GM23338 (cell line): ENCODE results near the gene CIAPIN1. TPM values are rescaled to one million over a fixed set of nuclear protein-coding genes. Genes with fewer than 3 reads are reported as not detected.

Source experiments
- ATAC-seq: fragments of 200-7000 bp; cut with Tn5 transposase; 3 replicates; pipeline ENCODE4 v1.9.1; 2020
- DNase-seq: peaks from one replicate; pipeline ENCODE4 v3.0.0-alpha.2; 2015; ENCODE audit warnings: low spot score
- H2AFZ ChIP-seq: fragments of 200-600 bp; sonication (generic); 2 replicates; pipeline ENCODE4 v1.8.0; 2016; ENCODE audit warnings: antibody characterized with exemption, mild to moderate bottlenecking, moderate library complexity
- H3F3A ChIP-seq: fragments of 200-600 bp; sonication (generic); replicated peaks from 2 replicates; pipeline ENCODE4 v1.8.0; 2017; ENCODE audit warnings: antibody characterized with exemption, mixed run types, low read depth
- H3K27ac ChIP-seq: fragments of 200-600 bp; sonication (generic); 2 replicates; pipeline ENCODE4 v1.6.1; 2016; ENCODE audit warnings: low read depth
- H3K27me3 ChIP-seq: fragments of 200-600 bp; sonication (generic); 2 replicates; pipeline ENCODE4 v1.8.0; 2016; ENCODE audit warnings: mild to moderate bottlenecking, mixed run types, moderate library complexity; ENCODE audit not compliant: insufficient read depth
- H3K36me3 ChIP-seq: fragments of 200-600 bp; sonication (generic); 2 replicates; pipeline ENCODE4 v1.8.0; 2016; ENCODE audit warnings: mild to moderate bottlenecking; ENCODE audit not compliant: insufficient read depth
- H3K4me1 ChIP-seq: fragments of 200-600 bp; sonication (generic); 2 replicates; pipeline ENCODE4 v1.8.0; 2016; ENCODE audit warnings: mild to moderate bottlenecking, moderate library complexity; ENCODE audit not compliant: insufficient read depth
- H3K4me2 ChIP-seq: fragments of 200-600 bp; sonication (generic); 2 replicates; pipeline ENCODE4 v1.7.1; 2017; ENCODE audit warnings: mixed run types
- H3K4me3 ChIP-seq: fragments of 200-600 bp; sonication (generic); 2 replicates; pipeline ENCODE4 v1.6.1; 2016; ENCODE audit warnings: mixed run types
- H3K79me2 ChIP-seq: fragments of 200-600 bp; sonication (generic); replicated peaks from 2 replicates; pipeline ENCODE4 v1.8.0; 2017; ENCODE audit warnings: mild to moderate bottlenecking; ENCODE audit not compliant: insufficient read depth
- H3K9me2 ChIP-seq: fragments of 200-600 bp; sonication (generic); 2 replicates; pipeline ENCODE4 v1.8.0; 2017; ENCODE audit not compliant: insufficient read depth
- H4K20me1 ChIP-seq: fragments of 200-600 bp; sonication (generic); replicated peaks from 2 replicates; pipeline ENCODE4 v1.8.0; 2017; ENCODE audit warnings: mild to moderate bottlenecking; ENCODE audit not compliant: insufficient read depth
- H3K27ac Mint-ChIP-seq: 2 replicates; pipeline ENCODE4 v1.8.0; 2020; ENCODE audit warnings: inconsistent platforms, mild to moderate bottlenecking, moderate library complexity, mixed read lengths
- H3K27me3 Mint-ChIP-seq: 3 replicates; pipeline ENCODE4 v1.8.0; 2022; ENCODE audit warnings: low read depth, mild to moderate bottlenecking, moderate library complexity, mixed read lengths, inconsistent platforms; ENCODE audit not compliant: insufficient read depth, poor library complexity
- H3K36me3 Mint-ChIP-seq: 3 replicates; pipeline ENCODE4 v1.8.0; 2021; ENCODE audit warnings: low read depth, mild to moderate bottlenecking, inconsistent platforms, moderate library complexity, mixed read lengths
- H3K4me1 Mint-ChIP-seq: 3 replicates; pipeline ENCODE4 v1.8.0; 2020; ENCODE audit warnings: mild to moderate bottlenecking, inconsistent platforms, mixed read lengths
- H3K4me3 Mint-ChIP-seq: 3 replicates; pipeline ENCODE4 v1.8.0; 2021; ENCODE audit warnings: moderate library complexity, mild to moderate bottlenecking, inconsistent platforms, mixed read lengths
- H3K9me3 Mint-ChIP-seq: 3 replicates; pipeline ENCODE4 v1.8.0; 2020; ENCODE audit warnings: moderate library complexity, mild to moderate bottlenecking, inconsistent platforms, mixed read lengths
- CREB1 ChIP-seq: fragments of 250-450 bp; sonication (Bioruptor Pico); IDR thresholded peaks from 2 replicates; pipeline ENCODE4 v1.5.0; 2020; ENCODE audit warnings: low read depth, mild to moderate bottlenecking, moderate library complexity
- EZH2 ChIP-seq: fragments of 200-600 bp; sonication (generic); IDR thresholded peaks from one replicate; pipeline ENCODE4 v1.8.0; 2017; ENCODE audit warnings: antibody characterized with exemption, mild to moderate bottlenecking, low read depth; ENCODE audit not compliant: unreplicated experiment
- EZH2phosphoT487 ChIP-seq: fragments of 200-600 bp; sonication (generic); IDR thresholded peaks from one replicate; pipeline ENCODE4 v1.8.1; 2018; ENCODE audit warnings: antibody characterized with exemption; ENCODE audit not compliant: unreplicated experiment
- JUNB ChIP-seq: IDR thresholded peaks from one replicate; pipeline ENCODE4 v1.6.1; 2016; ENCODE audit warnings: antibody characterized with exemption; ENCODE audit not compliant: unreplicated experiment
- NANOG ChIP-seq: IDR thresholded peaks from 2 replicates; pipeline ENCODE4 v1.6.1; 2016; ENCODE audit warnings: antibody characterized with exemption, borderline replicate concordance
- POLR2AphosphoS5 ChIP-seq: IDR thresholded peaks from 2 replicates; pipeline ENCODE4 v1.6.1; 2016; ENCODE audit warnings: antibody characterized with exemption, low read depth
- STAT1 ChIP-seq: IDR thresholded peaks from one replicate; pipeline ENCODE4 v1.6.1; 2016; ENCODE audit warnings: antibody characterized with exemption; ENCODE audit not compliant: unreplicated experiment
- ZNF114 ChIP-seq: fragments of 250-450 bp; sonication (Bioruptor Pico); IDR thresholded peaks from 2 replicates; pipeline ENCODE4 v1.5.0; 2020; ENCODE audit warnings: mild to moderate bottlenecking, moderate library complexity
- ZNF331 ChIP-seq: fragments of 250-450 bp; sonication (Bioruptor Pico); IDR thresholded peaks from 2 replicates; pipeline ENCODE4 v1.5.0; 2020; ENCODE audit warnings: low read depth, mild to moderate bottlenecking, moderate library complexity
- ZNF462 ChIP-seq: fragments of 250-450 bp; sonication (Bioruptor Pico); IDR thresholded peaks from 2 replicates; pipeline ENCODE4 v1.5.0; 2020; ENCODE audit warnings: mild to moderate bottlenecking, moderate library complexity
- polyA plus RNA-seq: library from polyadenylated mRNA; unstranded; fragments of >200 nt; fragmentation: Nextera tagmentation; extraction: Ambion mirVana; gene quantifications from 2 replicates; pipeline ENCODE4 v1.2.1, GENCODE V29; 2016
- total RNA-seq: library from RNA; depleted of rRNA; stranded (reverse); fragments of >200 nt; shearing (Covaris generic); gene quantifications from 2 replicates; pipeline ENCODE4 v1.2.3, GENCODE V29; 2014
- TF ChIP-seq, protein P1 (sequence below): IDR thresholded peaks from 2 replicates; pipeline ENCODE4 v1.6.1; 2016; ENCODE audit warnings: antibody characterized with exemption
- TF ChIP-seq, protein P2 (sequence below): IDR thresholded peaks from one replicate; pipeline ENCODE4 v1.6.1; 2018; ENCODE audit warnings: antibody characterized with exemption; ENCODE audit not compliant: unreplicated experiment

The CIAPIN1 gene
- total and polyA plus RNA-seq, 2 experiments from 2014 or later = 36.5 to 75.4 TPM

- H3K36me3 Mint-ChIP-seq = no peaks in the 10 kb centered on the region
- Histone ChIP-seq H2AFZ (no peak overlapping the region), H3K79me2 (no peaks in the 10 kb centered on the region), H3K4me3 (no peak overlapping the region), H3K36me3 (no peaks in the 10 kb centered on the region), H4K20me1 (no peaks in the 10 kb centered on the region), H3K27me3 (no peaks in the 10 kb centered on the region), H3K27ac (no peak overlapping the region), H3K4me2 (no peak overlapping the region), H3F3A (0 out of 2 replicates have a peak, but pooled peaks cover 4% of the 10 kb centered on the region), H3K9me2 (no peaks in the 10 kb centered on the region), H3K4me1 (no peaks in the 10 kb centered on the region)
- ATAC-seq (no peak), DNase-seq (no peak)
- H3K27me3 Mint-ChIP-seq = peaks cover 11% of the 10 kb centered on the region
- H3K9me3 Mint-ChIP-seq = peaks cover 3% of the 10 kb centered on the region; the same call in 1 of the 3 replicates
- H3K4me1 Mint-ChIP-seq = no peaks in the 10 kb centered on the region
- no peak for TF ChIP-seq STAT1
- H3K4me3 Mint-ChIP-seq = no peak overlapping the region
- H3K27ac Mint-ChIP-seq = no peak overlapping the region
Measured at GRCh38 chr16:57392694-57393093, 54.5 kb downstream of the CIAPIN1 start.

- Mint-ChIP-seq H3K4me3 (no peak overlapping the region), H3K27me3 (peaks cover 11% of the 10 kb centered on the region), H3K27ac (no peak overlapping the region), H3K9me3 (peaks cover 3% of the 10 kb centered on the region; the same call in 1 of the 3 replicates), H3K36me3 (no peaks in the 10 kb centered on the region), H3K4me1 (no peaks in the 10 kb centered on the region; the same call in 2 of the 3 replicates)
- Histone ChIP-seq H3K4me3 (no peak overlapping the region), H3K27me3 (no peaks in the 10 kb centered on the region), H3K36me3 (no peaks in the 10 kb centered on the region), H2AFZ (no peak overlapping the region), H3K9me2 (no peaks in the 10 kb centered on the region), H3K4me2 (no peak overlapping the region), H3F3A (0 out of 2 replicates have a peak, but pooled peaks cover 4% of the 10 kb centered on the region), H3K79me2 (no peaks in the 10 kb centered on the region), H3K27ac (no peak overlapping the region), H3K4me1 (no peaks in the 10 kb centered on the region), H4K20me1 (no peaks in the 10 kb centered on the region)
- ATAC-seq = no peak
- no peak for DNase-seq
- TF ChIP-seq EZH2 (no peak), CREB1 (CRISPR knock-in tag) (no peak), ZNF331 (CRISPR knock-in tag) (no peak), JUNB (no peak), ZNF462 (CRISPR knock-in tag) (no peak), STAT1 (no peak), EZH2phosphoT487 (no peak), POLR2AphosphoS5 (no peak), NANOG (no peak), ZNF114 (CRISPR knock-in tag) (no peak)
- TF ChIP-seq, protein P1, sequence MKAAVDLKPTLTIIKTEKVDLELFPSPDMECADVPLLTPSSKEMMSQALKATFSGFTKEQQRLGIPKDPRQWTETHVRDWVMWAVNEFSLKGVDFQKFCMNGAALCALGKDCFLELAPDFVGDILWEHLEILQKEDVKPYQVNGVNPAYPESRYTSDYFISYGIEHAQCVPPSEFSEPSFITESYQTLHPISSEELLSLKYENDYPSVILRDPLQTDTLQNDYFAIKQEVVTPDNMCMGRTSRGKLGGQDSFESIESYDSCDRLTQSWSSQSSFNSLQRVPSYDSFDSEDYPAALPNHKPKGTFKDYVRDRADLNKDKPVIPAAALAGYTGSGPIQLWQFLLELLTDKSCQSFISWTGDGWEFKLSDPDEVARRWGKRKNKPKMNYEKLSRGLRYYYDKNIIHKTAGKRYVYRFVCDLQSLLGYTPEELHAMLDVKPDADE = no peak
- TF ChIP-seq, protein P2, sequence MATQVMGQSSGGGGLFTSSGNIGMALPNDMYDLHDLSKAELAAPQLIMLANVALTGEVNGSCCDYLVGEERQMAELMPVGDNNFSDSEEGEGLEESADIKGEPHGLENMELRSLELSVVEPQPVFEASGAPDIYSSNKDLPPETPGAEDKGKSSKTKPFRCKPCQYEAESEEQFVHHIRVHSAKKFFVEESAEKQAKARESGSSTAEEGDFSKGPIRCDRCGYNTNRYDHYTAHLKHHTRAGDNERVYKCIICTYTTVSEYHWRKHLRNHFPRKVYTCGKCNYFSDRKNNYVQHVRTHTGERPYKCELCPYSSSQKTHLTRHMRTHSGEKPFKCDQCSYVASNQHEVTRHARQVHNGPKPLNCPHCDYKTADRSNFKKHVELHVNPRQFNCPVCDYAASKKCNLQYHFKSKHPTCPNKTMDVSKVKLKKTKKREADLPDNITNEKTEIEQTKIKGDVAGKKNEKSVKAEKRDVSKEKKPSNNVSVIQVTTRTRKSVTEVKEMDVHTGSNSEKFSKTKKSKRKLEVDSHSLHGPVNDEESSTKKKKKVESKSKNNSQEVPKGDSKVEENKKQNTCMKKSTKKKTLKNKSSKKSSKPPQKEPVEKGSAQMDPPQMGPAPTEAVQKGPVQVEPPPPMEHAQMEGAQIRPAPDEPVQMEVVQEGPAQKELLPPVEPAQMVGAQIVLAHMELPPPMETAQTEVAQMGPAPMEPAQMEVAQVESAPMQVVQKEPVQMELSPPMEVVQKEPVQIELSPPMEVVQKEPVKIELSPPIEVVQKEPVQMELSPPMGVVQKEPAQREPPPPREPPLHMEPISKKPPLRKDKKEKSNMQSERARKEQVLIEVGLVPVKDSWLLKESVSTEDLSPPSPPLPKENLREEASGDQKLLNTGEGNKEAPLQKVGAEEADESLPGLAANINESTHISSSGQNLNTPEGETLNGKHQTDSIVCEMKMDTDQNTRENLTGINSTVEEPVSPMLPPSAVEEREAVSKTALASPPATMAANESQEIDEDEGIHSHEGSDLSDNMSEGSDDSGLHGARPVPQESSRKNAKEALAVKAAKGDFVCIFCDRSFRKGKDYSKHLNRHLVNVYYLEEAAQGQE = no peak
Measured at GRCh38 chr16:57391708-57392107, 55.5 kb downstream of the CIAPIN1 start.
